Esophagus squamous epithelium (tissue), 4 donors: ENCODE measurements around the gene SLC27A1.

Experiments used
- POLR2A ChIP-seq, 4 donors: fragments of 450-650 bp; IDR thresholded peaks; one replicate each; pipeline ENCODE4 v1.6.1; 2017; ENCODE audit warnings: antibody characterized with exemption in 4 of 4, mild to moderate bottlenecking in 4 of 4, moderate library complexity in 3 of 4
- TF ChIP-seq, protein P1 (sequence below), 6 experiments: fragments of 450-650 bp in 4 of 6; fragments of 200-600 bp in 2 of 6; sonication (generic) in 2 of 6; IDR thresholded peaks; one replicate each; pipeline ENCODE4 v1.5.1; 2016 to 2019; ENCODE audit warnings: antibody characterized with exemption in 6 of 6, mild to moderate bottlenecking in 4 of 6, moderate library complexity in 4 of 6

DNA sequence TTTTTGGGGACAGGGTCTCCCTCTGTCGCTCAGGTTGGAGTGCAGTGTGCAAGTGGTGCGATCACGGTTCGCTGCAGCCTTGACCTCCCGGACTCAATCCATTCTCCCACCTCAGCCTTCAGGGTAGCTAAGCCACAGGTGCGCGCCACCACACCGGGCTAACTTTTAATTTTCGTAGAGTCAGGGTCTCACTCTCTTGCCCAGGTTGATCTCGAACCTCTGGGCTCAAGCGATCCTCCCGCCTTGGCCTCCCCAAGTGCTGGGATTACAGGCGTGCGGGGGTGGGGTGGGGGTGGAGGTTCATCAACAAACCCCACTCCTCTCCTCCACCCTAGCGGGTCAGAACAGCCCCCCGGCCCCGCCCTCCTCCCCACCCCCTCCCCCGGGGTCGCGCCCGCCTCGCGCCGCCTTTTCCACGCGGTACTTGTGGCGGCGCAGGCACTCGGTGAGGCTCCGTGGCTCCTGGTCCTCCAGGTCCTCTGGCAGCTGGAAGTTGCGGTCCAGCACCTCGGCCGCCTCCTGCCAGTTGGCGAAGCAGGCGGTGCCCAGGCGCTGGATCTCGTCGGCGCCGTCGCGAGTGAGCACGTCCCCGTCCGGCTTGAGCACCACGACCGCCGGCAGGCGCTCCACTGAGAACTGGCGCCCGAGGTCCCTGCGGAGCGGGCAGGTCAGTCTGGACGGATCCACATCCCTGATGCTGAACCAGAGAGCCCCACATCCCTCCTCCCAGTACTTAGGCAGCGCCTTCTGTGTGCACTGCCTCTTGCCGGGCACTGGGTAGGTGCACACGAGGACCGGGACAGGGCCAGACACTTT is 14.8 kb upstream of the SLC27A1 start:
- TF ChIP-seq, protein P1, sequence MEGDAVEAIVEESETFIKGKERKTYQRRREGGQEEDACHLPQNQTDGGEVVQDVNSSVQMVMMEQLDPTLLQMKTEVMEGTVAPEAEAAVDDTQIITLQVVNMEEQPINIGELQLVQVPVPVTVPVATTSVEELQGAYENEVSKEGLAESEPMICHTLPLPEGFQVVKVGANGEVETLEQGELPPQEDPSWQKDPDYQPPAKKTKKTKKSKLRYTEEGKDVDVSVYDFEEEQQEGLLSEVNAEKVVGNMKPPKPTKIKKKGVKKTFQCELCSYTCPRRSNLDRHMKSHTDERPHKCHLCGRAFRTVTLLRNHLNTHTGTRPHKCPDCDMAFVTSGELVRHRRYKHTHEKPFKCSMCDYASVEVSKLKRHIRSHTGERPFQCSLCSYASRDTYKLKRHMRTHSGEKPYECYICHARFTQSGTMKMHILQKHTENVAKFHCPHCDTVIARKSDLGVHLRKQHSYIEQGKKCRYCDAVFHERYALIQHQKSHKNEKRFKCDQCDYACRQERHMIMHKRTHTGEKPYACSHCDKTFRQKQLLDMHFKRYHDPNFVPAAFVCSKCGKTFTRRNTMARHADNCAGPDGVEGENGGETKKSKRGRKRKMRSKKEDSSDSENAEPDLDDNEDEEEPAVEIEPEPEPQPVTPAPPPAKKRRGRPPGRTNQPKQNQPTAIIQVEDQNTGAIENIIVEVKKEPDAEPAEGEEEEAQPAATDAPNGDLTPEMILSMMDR (IDR thresholded peaks at IDR 0.05) = no peak
- TF ChIP-seq POLR2A (IDR thresholded peaks at IDR 0.05) = no peak
